NCI-H748 (cell line): Measurements from ENCODE around the gene PDCD10.
A peak's percentile ranks its signal among the peaks of the same experiment; 100 is the strongest.

Experiments used
- DNase-seq: peaks from one replicate; lab custom pipeline; 2025; ENCODE audit not compliant: unreplicated experiment; lab: John Stamatoyannopoulos, UW

Gene PDCD10

GRCh38 chr3:167735233-167736138, 794 bp upstream of the PDCD10 start, which contains the start of gene SERPINI1:
Gene SERPINI1 (plus strand): TSS chr3:167735721. CDS start chr3:167789129, 53,408 bp downstream.
- peak; percentile 92 for DNase-seq

GRCh38 chr3:167733961-167734497, 663 bp downstream of the PDCD10 start:
- no peak for DNase-seq

- no peak for DNase-seq
These were observed 2.2 kb downstream of the PDCD10 start for GRCh38 chr3:167732313-167733065.

- no peak for DNase-seq
These were observed 3.3 kb downstream of the PDCD10 start for GRCh38 chr3:167731393-167731792.

GRCh38 chr3:167729591-167729990, 5.1 kb downstream of the PDCD10 start:
- DNase-seq, result no peak

GRCh38 chr3:167728632-167729323, 5.9 kb downstream of the PDCD10 start:
- no peak for DNase-seq

- no peak for DNase-seq
These were observed 6.5 kb downstream of the PDCD10 start for GRCh38 chr3:167728176-167728575.

GRCh38 chr3:167723872-167724271, 10.8 kb downstream of the PDCD10 start:
- DNase-seq, result no peak

GRCh38 chr3:167723025-167723512, 11.6 kb downstream of the PDCD10 start:
- no peak for DNase-seq

- no peak for DNase-seq
These were observed 16.1 kb downstream of the PDCD10 start for GRCh38 chr3:167718582-167718981.

- DNase-seq, result no peak
These were observed 17.8 kb downstream of the PDCD10 start for GRCh38 chr3:167716920-167717319.

GRCh38 chr3:167714871-167715270, 19.8 kb downstream of the PDCD10 start:
- no peak for DNase-seq

- DNase-seq, result no peak
These were observed 22.2 kb downstream of the PDCD10 start for GRCh38 chr3:167712445-167712844.

GRCh38 chr3:167711439-167711838, 23.3 kb downstream of the PDCD10 start:
- DNase-seq, result no peak

- no peak for DNase-seq
These were observed 24.1 kb downstream of the PDCD10 start for GRCh38 chr3:167710552-167710951.

GRCh38 chr3:167709690-167710089, 25.0 kb downstream of the PDCD10 start:
- DNase-seq, result no peak

GRCh38 chr3:167705840-167706239, 28.9 kb downstream of the PDCD10 start:
- DNase-seq, result no peak

- no peak for DNase-seq
These were observed 33.8 kb downstream of the PDCD10 start for GRCh38 chr3:167700926-167701325.

GRCh38 chr3:167700046-167700445, 34.6 kb downstream of the PDCD10 start:
- no peak for DNase-seq

GRCh38 chr3:167694121-167694520, 40.6 kb downstream of the PDCD10 start:
- DNase-seq, result no peak

GRCh38 chr3:167691366-167691765, 43.3 kb downstream of the PDCD10 start:
- DNase-seq, result no peak
